Fibroblast of the aortic adventitia (primary cell): ENCODE data around the gene PARK7. TPM values are rescaled to one million over a fixed set of nuclear protein-coding genes. Genes with fewer than 3 reads are reported as not detected.
"Not testable (repeated sequence)": the region's sequence is repeated elsewhere in the genome, so short reads cannot be mapped to it uniquely, and the experiment has no call there.

Experiments
- DNase-seq: peaks from one replicate; pipeline ENCODE4 v3.0.0-alpha.2; 2010; ENCODE audit warnings: low read depth
- H3K4me3 ChIP-seq: 2 replicates; pipeline ENCODE4 v1.5.1; 2011; ENCODE audit warnings: low read depth, mild to moderate bottlenecking, control low read depth, low read length, moderate library complexity
- total RNA-seq: library from RNA; depleted of rRNA; stranded (reverse); fragments of >200 nt; gene quantifications from 2 replicates; pipeline ENCODE4 v1.2.3, GENCODE V29; 2012; ENCODE audit warnings: low replicate concordance
- TF ChIP-seq, protein P1 (sequence below): IDR thresholded peaks from 2 replicates; pipeline ENCODE4 v1.5.1; 2011; ENCODE audit warnings: mild to moderate bottlenecking, low read length, control low read depth, inconsistent platforms; ENCODE audit not compliant: insufficient read depth

The PARK7 gene
- total RNA-seq, 1 donor: 243 TPM

DNA sequence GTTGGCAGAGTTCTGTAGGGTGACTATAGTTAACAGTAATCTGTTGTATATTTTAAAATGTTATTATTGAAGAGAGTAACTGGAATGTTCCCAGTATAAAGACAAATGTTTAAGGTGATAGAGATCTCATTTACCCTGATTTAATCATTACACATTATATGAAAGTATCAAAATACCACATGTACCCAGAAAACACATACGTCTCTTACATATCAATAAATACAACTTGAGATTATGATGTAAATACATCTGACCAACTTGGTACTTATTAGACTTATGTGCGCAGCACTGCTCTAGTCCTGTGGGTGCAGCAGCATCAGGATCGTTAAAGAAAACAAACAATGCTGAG lies 670 bp upstream of the PARK7 start:
- DNase-seq: no peak
- TF ChIP-seq, protein P1, sequence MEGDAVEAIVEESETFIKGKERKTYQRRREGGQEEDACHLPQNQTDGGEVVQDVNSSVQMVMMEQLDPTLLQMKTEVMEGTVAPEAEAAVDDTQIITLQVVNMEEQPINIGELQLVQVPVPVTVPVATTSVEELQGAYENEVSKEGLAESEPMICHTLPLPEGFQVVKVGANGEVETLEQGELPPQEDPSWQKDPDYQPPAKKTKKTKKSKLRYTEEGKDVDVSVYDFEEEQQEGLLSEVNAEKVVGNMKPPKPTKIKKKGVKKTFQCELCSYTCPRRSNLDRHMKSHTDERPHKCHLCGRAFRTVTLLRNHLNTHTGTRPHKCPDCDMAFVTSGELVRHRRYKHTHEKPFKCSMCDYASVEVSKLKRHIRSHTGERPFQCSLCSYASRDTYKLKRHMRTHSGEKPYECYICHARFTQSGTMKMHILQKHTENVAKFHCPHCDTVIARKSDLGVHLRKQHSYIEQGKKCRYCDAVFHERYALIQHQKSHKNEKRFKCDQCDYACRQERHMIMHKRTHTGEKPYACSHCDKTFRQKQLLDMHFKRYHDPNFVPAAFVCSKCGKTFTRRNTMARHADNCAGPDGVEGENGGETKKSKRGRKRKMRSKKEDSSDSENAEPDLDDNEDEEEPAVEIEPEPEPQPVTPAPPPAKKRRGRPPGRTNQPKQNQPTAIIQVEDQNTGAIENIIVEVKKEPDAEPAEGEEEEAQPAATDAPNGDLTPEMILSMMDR: no peak
- H3K4me3 ChIP-seq: peak overlapping the region; percentile 90

DNA sequence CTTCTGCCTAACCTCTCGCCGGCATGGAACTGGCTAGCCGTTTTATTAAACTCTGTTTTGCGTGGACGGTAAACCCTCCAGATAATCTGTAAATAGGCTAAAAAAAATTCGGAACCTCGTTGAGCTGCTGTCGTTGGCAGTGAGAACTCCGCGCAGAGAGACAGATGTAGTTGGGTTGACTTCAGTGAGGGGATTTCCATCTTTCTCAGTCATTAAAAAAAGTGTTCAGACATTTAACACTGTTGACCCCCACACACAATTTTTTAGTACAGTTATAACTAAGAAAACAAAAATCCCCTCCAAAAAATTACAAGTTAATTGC lies 464 bp downstream of the PARK7 start:
- DNase-seq: no peak
- TF ChIP-seq, protein P1: no peak
- peak overlapping the region; percentile 82 for H3K4me3 ChIP-seq

DNA sequence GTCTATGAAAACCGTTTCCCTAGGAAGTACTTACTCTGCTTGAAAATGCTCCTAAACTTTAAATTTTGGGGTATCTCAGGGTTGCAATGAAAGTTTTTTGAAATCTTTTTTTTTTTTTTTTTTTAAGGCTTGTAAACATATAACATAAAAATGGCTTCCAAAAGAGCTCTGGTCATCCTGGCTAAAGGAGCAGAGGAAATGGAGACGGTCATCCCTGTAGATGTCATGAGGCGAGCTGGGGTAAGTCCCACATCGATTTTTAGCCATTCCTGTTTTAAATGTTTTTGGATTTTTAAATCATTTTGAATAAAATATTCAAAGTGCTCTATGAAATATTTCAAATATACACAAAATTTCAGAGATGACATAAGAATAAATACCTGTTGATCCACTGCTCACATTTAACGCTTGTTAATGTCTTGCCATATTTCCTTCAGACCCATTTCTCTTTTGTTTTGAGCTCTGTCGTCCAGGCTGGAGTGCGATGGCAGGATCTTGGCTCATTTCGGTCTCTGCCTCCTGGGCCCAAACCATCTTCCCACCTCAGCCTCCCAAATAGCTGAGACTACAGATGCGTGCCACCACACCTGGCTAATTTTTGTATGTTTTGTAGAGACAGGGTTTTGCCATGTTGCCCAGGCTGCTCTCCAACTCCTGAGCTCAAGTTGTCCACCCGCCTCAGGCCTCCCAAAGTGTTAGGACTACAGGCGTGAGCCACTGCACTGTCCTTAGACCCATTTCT lies 1.3 kb downstream of the PARK7 start:
- H3K4me3 ChIP-seq: peak overlapping the region; percentile 82
- DNase-seq: no peak
- TF ChIP-seq, protein P1: no peak

DNA sequence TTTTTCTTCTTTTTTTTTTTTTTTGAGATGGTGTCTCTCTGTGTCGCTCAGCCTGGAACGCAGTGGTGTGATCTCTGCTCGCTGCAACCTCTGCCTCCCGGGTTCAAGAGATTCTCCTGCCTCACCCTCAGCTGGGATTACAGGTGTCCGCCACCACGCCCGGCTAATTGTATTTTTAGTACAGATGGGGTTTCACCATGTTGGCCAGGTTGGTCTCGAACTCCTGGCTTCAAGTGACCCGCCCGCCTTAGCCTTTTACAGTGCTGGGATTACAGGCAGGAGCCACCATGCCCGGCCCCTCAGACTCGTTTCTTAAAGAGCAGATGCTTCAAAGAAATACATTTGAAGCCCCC lies 1.8 kb downstream of the PARK7 start:
- not testable (repeated sequence) for DNase-seq, H3K4me3 ChIP-seq

DNA sequence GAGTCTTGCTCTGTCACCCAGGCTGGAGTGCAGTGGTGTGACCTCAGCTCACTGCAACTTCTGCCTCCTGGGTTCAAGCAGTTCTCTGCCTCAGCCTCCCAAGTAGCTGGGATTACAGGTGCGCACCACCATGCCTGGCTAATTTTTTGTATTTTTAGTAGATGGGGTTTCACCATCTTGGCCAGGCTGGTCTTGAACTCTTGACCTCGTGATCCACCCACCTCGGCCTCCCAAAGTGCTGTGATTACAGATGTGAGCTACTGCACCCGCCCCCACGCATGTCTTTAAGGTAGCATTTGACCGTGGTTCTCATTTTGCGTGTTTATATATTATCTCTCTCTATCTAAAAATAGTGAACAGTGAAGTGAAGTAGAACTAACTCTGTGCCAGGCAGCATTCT lies 2.3 kb downstream of the PARK7 start:
- not testable (repeated sequence) for DNase-seq, H3K4me3 ChIP-seq

DNA sequence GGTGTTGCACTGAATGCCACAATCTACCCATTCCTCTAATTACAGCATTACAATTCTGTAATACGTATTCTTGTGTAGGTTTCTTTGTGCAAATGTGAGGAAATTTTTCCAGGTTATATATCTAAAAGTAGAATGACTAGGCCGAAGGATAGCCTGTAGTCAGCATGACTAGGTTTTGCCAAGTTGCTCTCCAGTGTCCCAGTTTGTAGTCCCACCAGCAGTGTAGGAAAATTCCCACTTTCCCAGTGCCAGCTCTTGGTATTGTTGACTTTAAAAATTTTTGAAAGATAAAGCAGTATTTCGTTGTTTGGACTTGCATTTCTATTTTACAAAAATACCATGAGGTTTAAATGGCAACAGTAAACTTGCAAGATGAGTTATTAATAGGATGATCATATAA lies 3.0 kb downstream of the PARK7 start:
- TF ChIP-seq, protein P1: no peak
- H3K4me3 ChIP-seq: no peak overlapping the region
- DNase-seq: no peak

DNA sequence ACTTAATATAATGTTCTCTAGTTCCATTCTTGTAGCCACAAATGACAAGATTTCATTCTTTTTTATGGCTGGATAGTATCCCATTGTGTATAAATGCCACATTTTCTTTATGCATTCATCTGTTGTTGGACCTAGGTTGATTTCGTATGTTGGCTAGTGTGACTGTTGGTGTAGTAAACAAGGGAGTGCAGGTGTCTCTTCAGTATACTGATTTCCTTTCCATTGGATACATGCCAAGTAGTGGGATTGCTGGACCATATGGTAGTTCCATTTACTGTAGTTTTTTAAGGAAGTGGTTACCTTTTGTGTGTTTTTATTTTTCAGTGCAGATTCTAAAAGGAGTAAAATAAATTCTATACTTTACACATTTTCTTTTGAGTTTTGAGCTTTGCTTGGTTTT lies 5.7 kb downstream of the PARK7 start:
- TF ChIP-seq, protein P1: no peak
- H3K4me3 ChIP-seq: no peak overlapping the region
- DNase-seq: no peak

DNA sequence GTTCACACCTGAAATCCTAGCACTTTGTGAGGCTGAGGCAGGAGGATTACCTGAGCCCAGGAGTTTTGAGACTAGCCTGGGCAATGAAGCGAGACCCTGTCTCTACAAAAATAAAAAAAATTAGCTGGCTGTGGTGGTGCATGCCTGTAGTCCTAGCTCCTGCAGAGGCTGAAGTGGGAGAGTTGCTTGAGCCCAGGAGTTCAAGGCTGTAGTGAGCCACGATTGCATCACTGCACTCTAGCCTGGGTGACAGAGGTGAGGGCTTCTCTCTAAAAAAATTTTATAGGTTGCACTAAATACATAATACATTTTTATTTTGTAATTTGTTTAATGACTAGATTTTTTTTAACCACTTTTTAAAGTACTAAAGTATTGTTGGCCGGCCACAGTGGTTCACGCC lies 6.1 kb downstream of the PARK7 start:
- H3K4me3 ChIP-seq: no peak overlapping the region
- no peak for DNase-seq
- TF ChIP-seq, protein P1: no peak
